Stimulated activated CD8-positive, alpha-beta memory T cell treated with anti-CD3 and anti-CD28 coated beads, Interleukin-7, amount 100 ng/mL, for 4 hours (primary cell): Measurements from ENCODE around the gene FAM89A.
"Not testable (repeated sequence)": the region's sequence is repeated elsewhere in the genome, so short reads cannot be mapped to it uniquely, and the experiment has no call there.

ENCODE experiments used
- DNase-seq, 2 donors: peaks; one replicate each; pipeline ENCODE4 v3.0.0-alpha.2; 2020; ENCODE audit warnings: low read depth in 2 of 2

Gene FAM89A

GRCh38 chr1:230992100-230992774 is 47.8 kb downstream of the FAM89A start:
- DNase-seq = no peak

GRCh38 chr1:230987448-230987847 is 52.6 kb downstream of the FAM89A start:
- no peak for DNase-seq

GRCh38 chr1:230986976-230987375 is 53.1 kb downstream of the FAM89A start:
- no peak for DNase-seq

GRCh38 chr1:230985711-230986110 is 54.3 kb downstream of the FAM89A start:
- DNase-seq = no peak

GRCh38 chr1:230984622-230985515 is 55.2 kb downstream of the FAM89A start:
- DNase-seq = not testable (repeated sequence)

- DNase-seq = no peak
Measured at GRCh38 chr1:230983811-230984210, 56.2 kb downstream of the FAM89A start.

GRCh38 chr1:230982696-230983095 is 57.4 kb downstream of the FAM89A start:
- no peak for DNase-seq

- DNase-seq = no peak
Measured at GRCh38 chr1:230979952-230980351, 60.1 kb downstream of the FAM89A start.

- DNase-seq = no peak
Measured at GRCh38 chr1:230979389-230979716, 60.7 kb downstream of the FAM89A start.

GRCh38 chr1:230978491-230979388 is 61.3 kb downstream of the FAM89A start, which contains the start of the genes ARV1 and TTC13:
Gene ARV1 (plus strand): TSS chr1:230979094. CDS start chr1:230979106, 12 bp downstream.
Gene TTC13 (minus strand): TSS chr1:230978861. CDS start chr1:230978830, 31 bp downstream.
- peak; percentile 96 for DNase-seq

GRCh38 chr1:230977761-230978490 is 62.1 kb downstream of the FAM89A start:
- DNase-seq = peak in 1 of 2 donors; percentile 30

- peak in 1 of 2 donors; percentile 24 for DNase-seq
Measured at GRCh38 chr1:230976825-230977747, 63.0 kb downstream of the FAM89A start.

GRCh38 chr1:230976360-230976759 is 63.7 kb downstream of the FAM89A start:
- DNase-seq = no peak

GRCh38 chr1:230975636-230976035 is 64.4 kb downstream of the FAM89A start:
- DNase-seq = no peak

GRCh38 chr1:230972855-230973271 is 67.2 kb downstream of the FAM89A start:
- peak in 1 of 2 donors; percentile 24 for DNase-seq

GRCh38 chr1:230971771-230972170 is 68.3 kb downstream of the FAM89A start:
- no peak for DNase-seq

- DNase-seq = no peak
Measured at GRCh38 chr1:230970432-230970831, 69.6 kb downstream of the FAM89A start.
